Calu3 (cell line): ENCODE data around the gene HCST. TPM values are rescaled to one million over a fixed set of nuclear protein-coding genes. Genes with fewer than 3 reads are reported as not detected.

Source experiments
- BruUV-seq: library from RNA; stranded (reverse); fragments of 400-500 nt; replicated peaks from 2 replicates; lab custom pipeline; 2021; lab: Mats Ljungman, UMichigan
- CTCF ChIA-PET: fragments of 300-600 bp; sonication (Branson Sonifier 250); formaldehyde crosslinking; loops from one replicate; lab custom pipeline; 2022; ENCODE audit warnings: antibody characterized with exemption; lab: Charles Lee
- DNase-seq: peaks from one replicate; pipeline ENCODE4 v3.0.0; 2022
- H3K27ac Mint-ChIP-seq: one replicate; pipeline ENCODE4 v1.8.0; 2022; ENCODE audit warnings: mixed read lengths; ENCODE audit not compliant: unreplicated experiment
- H3K27me3 Mint-ChIP-seq: one replicate; pipeline ENCODE4 v1.8.0; 2022; ENCODE audit warnings: mixed read lengths; ENCODE audit not compliant: unreplicated experiment
- H3K36me3 Mint-ChIP-seq: one replicate; pipeline ENCODE4 v1.8.0; 2022; ENCODE audit warnings: mild to moderate bottlenecking, moderate library complexity, mixed read lengths; ENCODE audit not compliant: insufficient read depth, unreplicated experiment
- H3K4me1 Mint-ChIP-seq: one replicate; pipeline ENCODE4 v1.8.0; 2022; ENCODE audit warnings: mild to moderate bottlenecking, low read depth, mixed read lengths; ENCODE audit not compliant: unreplicated experiment
- H3K4me3 Mint-ChIP-seq: one replicate; pipeline ENCODE4 v1.8.0; 2022; ENCODE audit warnings: mild to moderate bottlenecking, low read depth, moderate library complexity, mixed read lengths; ENCODE audit not compliant: unreplicated experiment
- H3K9me3 Mint-ChIP-seq: one replicate; pipeline ENCODE4 v1.8.0; 2022; ENCODE audit warnings: low read depth, mixed read lengths; ENCODE audit not compliant: unreplicated experiment
- CTCF ChIP-seq: fragments of 200-600 bp; IDR thresholded peaks from one replicate; pipeline ENCODE4 v1.8.0; 2022; ENCODE audit warnings: antibody characterized with exemption; ENCODE audit not compliant: unreplicated experiment
- intact Hi-C: fragments of 100-400 bp; cut with micrococcal nuclease; formaldehyde crosslinking; loops from one replicate; pipeline ENCODE4 v1.10.0; 2022; ENCODE audit not compliant: unreplicated experiment
- total RNA-seq: library from RNA; stranded (reverse); gene quantifications from 2 replicates; pipeline ENCODE4 v1.2.3, GENCODE V29; 2022

HCST gene
- total RNA-seq, 1 experiment from 2014 or later = not detected

GRCh38 chr19:35929876-35930275 lies 27.5 kb downstream of the HCST start:
- H3K4me3 Mint-ChIP-seq = no peak overlapping the region

GRCh38 chr19:35931161-35931873 lies 29.0 kb downstream of the HCST start:
- Mint-ChIP-seq H3K4me3 (peak overlapping the region; percentile 69), H3K4me1 (peaks cover 16% of the 10 kb centered on the region), H3K9me3 (no peaks in the 10 kb centered on the region), H3K36me3 (peaks cover 13% of the 10 kb centered on the region), H3K27ac (peak overlapping the region; percentile 58), H3K27me3 (peaks cover 16% of the 10 kb centered on the region)
- BruUV-seq = no TSS peak
- peak; percentile 100 for DNase-seq
- intact Hi-C loops = loop anchor here (1.0 to 10.0 kb wide), 3 partner anchors 49 to 238 kb away; partner anchors contain the start of genes IGFLR1, LIN37, PSENEN and U2AF1L4
- peak; percentile 89 for TF ChIP-seq CTCF
- CTCF ChIA-PET = interaction anchor here (0.5 to 2.0 kb wide), 18 partner anchors 26 to 347 kb away, joined by 3 to 20 read pairs (median 3); partner anchors contain the start of genes ALKBH6, LIN37, PSENEN and THAP8

More at GRCh38 chr19:35929876-35930275, 27.5 kb downstream of the HCST start:
- no peaks in the 10 kb centered on the region for H3K9me3 Mint-ChIP-seq
- CTCF ChIA-PET = interaction anchor here (1.1 kb wide), 1 partner anchor 48 kb away, joined by 3 read pairs; no protein-coding TSS in a partner anchor
- no peak for TF ChIP-seq CTCF
- intact Hi-C loops = loop anchor here (10.0 kb wide), 1 partner anchor 185 kb away; the partner anchor contains the start of genes IGFLR1, LIN37, PSENEN and U2AF1L4
- peaks cover 6% of the 10 kb centered on the region for H3K36me3 Mint-ChIP-seq
- BruUV-seq = no TSS peak
- peaks cover 31% of the 10 kb centered on the region for H3K27me3 Mint-ChIP-seq
- peaks cover 8% of the 10 kb centered on the region for H3K4me1 Mint-ChIP-seq
- no peak overlapping the region for H3K27ac Mint-ChIP-seq
- DNase-seq = no peak

DNA sequence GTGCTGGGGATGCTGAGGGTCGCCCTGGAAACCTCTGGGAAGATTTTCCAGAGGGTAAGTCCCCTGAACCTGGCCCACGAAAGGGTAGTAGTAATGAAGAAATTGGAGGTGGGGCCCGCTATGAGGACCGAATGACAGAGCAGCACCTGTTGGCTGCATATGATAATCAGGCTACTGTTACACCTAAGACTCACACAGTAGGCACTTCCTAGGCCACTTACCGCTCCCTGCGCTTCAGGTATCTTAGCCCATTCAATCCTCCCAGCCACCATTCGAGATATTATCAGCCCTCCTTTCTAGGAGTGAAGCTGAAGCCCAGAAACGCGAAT lies 29.5 kb downstream of the HCST start:
- Mint-ChIP-seq H3K27ac (peak overlapping the region; percentile 46), H3K9me3 (no peaks in the 10 kb centered on the region)
- intact Hi-C loops = loop anchor here (1.0 to 10.0 kb wide), 3 partner anchors 50 to 239 kb away; partner anchors contain the start of genes IGFLR1, LIN37, PSENEN and U2AF1L4

More for the DNA sequence above, 29.5 kb downstream of the HCST start:
- CTCF ChIA-PET = interaction anchor here (0.6 to 2.0 kb wide), 10 partner anchors 31 to 239 kb away, joined by 3 to 20 read pairs (median 5); partner anchors contain the start of genes LIN37, PSENEN and U2AF1L4
- H3K4me1 Mint-ChIP-seq = peaks cover 18% of the 10 kb centered on the region
- peaks cover 11% of the 10 kb centered on the region for H3K27me3 Mint-ChIP-seq
- H3K4me3 Mint-ChIP-seq = peak overlapping the region; percentile 69
- peaks cover 13% of the 10 kb centered on the region for H3K36me3 Mint-ChIP-seq
- peak; percentile 29 for TF ChIP-seq CTCF
- no peak for DNase-seq
- no TSS peak for BruUV-seq
